Occipital lobe (tissue), 2 donors: Measurements from ENCODE around the gene KIF26A. TPM values are rescaled to one million over a fixed set of nuclear protein-coding genes. Genes with fewer than 3 reads are reported as not detected.
"Not testable (repeated sequence)": the region's sequence is repeated elsewhere in the genome, so short reads cannot be mapped to it uniquely, and the experiment has no call there.

Experiments
- DNase-seq: peaks from one replicate; lab custom pipeline; 2025; lab: John Stamatoyannopoulos, UW
- total RNA-seq: library from RNA; depleted of rRNA; stranded (reverse); fragments of >200 nt; gene quantifications from one replicate; pipeline ENCODE4 v1.2.3, GENCODE V29; 2014

The KIF26A gene
- total RNA-seq, 1 donor from 2014 or later = 13.1 TPM

DNA sequence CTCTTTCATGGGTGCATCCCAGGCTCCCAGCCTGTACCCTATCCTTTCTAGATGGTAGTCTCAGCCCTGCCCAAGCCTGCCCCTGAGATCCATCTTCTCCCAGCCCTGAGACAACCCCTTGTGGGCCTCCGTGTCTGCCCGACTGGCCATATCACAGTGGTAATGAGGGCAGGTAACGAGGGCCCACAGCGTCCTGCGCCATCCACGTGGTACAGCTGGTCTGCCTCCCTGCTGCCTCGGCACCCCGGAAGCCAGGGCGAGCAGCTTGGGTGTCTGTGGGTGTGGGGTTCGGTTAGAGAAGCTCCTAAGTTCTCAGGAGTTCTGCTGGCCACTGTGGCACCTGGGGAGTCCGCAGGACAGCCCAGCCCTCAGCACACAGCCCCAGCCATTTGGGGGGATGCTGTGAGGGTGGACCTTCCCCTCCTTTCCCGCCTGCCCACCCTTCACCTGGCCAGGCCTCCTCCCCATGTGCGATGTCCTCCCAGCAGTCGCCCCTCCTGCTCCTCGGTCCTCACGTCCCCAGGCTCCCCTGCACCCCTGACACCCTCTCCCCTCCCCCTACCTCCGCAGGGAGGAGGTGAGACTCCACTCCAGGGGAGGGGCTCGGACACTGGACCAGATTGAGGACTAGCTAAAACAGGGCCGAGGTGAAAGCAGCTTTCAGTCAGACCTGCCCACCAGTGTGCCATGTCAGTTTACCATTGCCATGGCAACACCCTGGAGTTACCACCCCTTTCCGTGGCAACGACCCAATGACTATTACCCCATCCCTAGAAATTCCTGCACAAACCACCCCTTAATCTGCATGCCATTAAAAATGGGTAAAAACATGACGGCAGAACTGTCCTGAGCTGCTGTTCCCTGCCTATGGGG is 69.0 kb downstream of the KIF26A start:
- DNase-seq = no peak

DNA sequence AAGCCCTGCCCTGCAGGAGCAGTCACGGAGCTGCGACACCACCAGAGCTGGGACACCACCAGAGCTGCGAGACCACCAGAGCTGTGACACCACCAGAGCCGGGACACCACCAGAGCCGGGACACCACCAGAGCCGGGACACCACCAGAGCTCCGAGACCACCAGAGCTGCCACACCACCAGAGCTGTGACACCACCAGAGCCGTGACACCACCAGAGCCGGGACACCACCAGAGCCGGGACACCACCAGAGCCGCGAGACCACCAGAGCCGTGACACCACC is 69.6 kb downstream of the KIF26A start:
- not testable (repeated sequence) for DNase-seq

GRCh38 chr14:104208331-104208730 is 69.9 kb downstream of the KIF26A start:
- DNase-seq = not testable (repeated sequence)

DNA sequence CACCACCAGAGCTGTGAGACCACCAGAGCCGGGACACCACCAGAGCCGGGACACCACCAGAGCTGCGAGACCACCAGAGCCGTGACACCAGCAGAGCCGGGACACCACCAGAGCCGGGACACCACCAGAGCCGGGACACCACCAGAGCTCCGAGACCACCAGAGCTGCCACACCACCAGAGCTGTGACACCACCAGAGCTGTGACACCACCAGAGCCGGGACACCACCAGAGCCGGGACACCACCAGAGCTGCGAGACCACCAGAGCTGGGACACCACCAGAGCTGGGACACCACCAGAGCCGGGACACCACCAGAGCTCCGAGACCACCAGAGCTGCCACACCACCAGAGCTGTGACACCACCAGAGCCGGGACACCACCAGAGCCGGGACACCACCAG is 70.7 kb downstream of the KIF26A start:
- not testable (repeated sequence) for DNase-seq

GRCh38 chr14:104209985-104210816 is 71.8 kb downstream of the KIF26A start:
- DNase-seq = no peak

DNA sequence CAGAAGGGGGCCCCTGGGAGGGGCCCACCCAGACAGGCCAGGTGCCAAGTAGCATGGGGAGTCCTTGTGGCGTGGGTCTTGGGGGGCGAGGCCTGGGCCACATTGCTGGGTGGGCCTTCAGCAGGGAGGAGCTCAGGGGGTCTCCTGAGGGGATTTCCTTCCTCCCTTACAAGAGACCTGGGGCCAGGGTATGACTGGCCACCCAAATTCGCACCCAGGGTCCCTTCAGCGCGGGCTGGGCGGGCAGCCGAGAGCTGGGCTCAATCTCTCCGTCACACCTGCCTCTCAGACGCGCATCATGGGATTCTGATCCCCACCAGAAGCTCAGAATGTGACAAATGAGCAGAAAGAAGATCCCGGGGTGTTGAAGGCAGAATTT is 72.4 kb downstream of the KIF26A start:
- DNase-seq = no peak

DNA sequence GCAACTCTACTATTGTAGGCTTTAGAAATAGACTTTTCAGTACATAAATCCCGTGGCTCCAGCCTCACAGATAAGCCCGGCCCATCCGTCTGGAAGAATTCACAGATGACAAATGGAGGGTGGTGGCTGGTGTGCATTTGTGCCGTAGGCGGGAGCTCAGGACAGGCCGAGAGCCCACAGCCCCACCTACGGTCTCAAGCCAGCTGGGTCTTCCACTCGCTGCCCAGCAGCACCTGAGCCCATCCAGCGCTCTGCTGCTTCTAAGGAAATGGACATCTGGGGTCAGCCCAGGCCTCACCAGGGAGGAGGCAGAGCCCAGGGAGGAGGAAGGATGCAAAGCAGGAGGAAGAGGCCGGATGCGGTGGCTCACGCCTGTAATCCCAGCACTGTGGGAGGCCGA is 72.8 kb downstream of the KIF26A start:
- no peak for DNase-seq

DNA sequence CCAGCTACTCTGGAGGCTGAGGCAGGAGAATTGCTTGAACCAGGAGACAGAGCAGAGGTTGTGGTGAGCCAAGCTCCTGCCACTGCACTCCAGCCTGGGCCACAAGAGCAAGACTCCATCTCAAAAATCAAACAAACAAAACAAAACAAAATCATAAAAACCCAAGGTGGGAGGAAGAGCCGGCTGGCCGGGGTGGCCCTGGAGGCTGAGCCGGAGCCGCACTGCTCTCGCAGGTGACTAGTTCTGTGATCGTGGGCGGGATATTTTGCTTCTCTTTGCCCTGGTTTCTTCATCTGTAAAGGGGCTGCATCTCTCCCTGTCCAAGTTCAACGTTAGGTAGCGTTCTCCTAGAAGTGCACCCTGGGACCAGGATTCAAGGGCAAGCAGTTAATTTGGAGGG is 73.4 kb downstream of the KIF26A start:
- DNase-seq = no peak

GRCh38 chr14:104212206-104213095 is 74.1 kb downstream of the KIF26A start:
- DNase-seq = no peak

DNA sequence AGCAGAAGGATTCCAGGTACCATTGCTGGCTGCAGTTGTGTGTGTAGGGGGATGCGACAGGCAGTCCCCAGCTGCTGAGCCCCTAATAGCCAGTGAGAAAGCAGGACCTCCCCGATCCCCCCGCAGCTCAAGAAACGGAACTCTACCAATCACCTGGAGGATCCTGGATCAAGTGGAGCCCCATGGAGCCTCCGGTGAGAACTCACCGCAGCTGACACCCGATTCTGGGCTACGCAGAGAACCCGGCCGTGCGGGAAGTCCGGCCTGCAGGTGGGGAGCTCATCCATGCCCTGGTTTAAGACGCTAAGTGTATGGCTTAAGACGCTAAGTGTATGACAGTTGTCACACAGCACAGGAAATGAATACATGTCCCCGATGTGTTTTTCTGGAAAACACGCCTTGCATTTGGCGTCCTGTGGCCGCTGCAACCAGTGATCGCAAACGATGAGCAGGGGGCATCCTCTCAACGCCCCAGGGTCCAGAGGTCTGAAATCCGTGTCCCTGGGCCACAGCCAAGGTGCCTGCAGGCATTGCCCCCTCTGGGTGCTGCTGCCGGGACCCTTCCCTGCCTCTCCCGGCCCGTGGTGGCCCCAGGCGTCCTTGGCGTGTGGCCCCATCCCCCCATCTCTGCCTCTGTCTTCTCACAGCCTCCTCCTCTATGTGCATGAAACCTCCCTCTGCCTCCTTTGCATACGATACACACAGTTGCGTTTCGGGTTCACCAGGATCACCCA is 75.1 kb downstream of the KIF26A start:
- no peak for DNase-seq

DNA sequence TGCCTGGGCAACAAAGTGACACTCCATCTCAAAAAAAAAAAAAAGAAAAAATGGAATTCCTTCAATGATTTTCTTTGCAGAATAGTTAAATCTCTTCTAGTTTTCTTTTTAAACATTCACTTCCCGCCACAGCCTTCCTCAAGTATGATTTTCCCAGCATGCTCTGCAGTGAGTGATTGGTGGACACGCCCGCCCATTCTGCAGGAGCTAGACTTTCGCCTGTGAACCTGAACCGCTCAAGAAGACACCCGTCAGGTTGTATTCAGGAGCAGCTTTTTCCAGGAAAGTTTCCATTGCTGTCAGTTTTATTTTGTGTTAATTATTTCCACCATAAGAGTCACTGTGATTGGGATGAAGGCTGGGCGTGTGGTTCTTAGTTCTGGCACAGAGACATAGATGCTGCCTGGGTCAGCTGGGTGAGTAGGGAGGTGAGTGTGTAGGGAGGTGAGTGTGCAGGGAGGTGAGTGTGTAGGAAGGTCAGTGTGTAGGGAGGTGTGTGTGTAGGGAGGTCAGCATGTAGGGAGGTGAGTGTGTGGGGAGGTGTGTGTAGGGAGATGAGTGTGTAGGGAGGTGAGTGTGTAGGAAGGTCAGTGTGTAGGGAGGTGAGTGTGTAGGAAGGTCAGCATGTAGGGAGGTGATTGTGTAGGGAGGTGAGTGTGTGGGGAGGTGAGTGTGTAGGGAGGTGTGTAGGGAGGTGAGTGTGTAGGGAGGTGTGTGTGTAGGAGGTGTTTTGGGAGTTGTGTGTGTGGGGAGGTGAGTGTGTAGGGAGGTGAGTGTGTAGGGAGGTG is 76.2 kb downstream of the KIF26A start:
- DNase-seq = no peak

DNA sequence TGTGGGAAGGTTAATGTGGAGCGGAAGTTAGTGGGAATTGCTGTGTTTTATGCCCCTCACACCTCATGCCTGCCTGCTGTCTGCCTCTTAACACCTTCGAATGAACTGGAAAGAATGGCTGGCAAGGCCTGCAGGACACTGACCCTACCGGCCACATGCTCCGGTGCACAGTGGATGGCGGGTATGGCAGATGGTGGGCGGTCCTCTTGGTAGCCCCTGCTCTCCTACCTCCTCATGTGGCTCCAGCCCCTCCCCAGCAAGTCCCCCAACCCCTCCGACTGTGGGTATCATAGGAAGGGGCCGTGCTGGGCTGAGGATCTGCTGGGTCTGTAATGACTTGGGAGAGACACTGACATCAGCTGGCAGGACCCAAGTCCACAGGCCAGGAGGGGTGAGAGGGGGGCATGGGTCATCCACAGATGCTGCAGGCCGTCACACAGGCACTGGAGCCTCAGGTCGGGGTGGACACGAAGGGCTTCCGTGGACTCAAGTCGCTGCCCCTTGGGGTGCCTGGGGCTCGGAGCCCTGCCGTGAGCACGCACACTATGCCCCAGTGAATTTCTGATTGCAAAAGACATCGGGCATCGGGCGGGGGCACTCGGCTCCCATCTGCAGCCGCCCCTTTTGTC is 77.4 kb downstream of the KIF26A start:
- no peak for DNase-seq

DNA sequence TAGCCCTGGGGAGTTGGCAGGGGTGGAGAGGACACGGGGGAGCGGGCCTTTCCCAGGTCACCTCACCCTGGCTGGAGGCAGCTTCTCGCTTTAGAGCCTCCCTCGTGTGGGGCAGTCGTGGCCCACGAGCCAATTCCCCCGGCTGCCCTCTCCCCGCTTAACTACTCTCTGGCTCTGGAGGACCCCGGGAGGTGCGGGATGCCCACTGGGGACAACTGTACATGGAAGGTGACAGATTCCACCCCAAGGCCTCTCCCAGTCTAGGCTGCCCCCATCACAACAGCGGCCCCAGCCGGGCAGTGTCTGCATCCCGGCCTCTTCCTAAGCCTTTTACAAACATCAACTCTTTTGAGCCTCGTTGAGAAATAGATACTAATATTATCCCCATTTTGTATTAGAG is 78.1 kb downstream of the KIF26A start:
- DNase-seq = no peak

- DNase-seq = no peak
Measured at GRCh38 chr14:104217486-104218360, 79.3 kb downstream of the KIF26A start.

DNA sequence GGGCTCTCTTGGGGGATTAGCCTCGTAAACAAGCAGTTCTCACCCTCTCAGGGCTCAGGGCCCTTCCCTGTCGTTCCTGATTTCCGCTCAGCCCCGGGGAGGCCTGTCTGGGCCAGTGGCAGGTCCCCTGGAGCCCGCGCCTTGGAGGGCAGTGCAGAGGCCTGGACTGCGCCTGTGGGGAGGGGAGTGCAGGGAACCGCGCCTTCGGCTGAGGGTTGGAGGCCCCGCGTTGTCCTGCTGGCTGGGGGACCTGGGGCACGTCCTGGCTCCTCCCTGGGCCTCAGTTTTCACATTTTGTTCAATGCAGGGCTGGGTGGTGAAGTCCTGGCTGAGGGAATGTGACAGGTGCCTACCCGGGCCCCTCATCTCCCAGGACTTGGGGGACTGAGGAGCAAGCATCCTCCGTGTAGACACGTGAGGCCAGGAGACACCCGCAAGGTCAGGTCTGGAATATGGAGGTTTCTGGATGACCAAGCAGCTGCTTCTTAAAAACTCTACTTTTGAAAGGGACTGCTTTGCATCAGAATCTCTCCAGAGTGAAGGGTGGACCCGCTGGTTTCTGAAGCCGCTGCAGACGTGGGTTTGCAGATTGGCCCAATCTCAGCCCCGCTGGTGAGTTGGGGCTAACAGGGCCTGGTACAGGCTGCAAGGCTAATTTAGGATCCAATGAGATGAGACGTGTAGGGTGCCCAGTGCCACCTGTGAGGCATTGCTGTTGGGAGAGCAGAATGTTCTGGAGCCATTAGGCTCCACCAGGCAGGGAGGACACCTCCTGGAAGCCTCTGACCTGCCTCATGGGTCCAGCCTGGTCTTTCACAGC is 80.2 kb downstream of the KIF26A start:
- no peak for DNase-seq

DNA sequence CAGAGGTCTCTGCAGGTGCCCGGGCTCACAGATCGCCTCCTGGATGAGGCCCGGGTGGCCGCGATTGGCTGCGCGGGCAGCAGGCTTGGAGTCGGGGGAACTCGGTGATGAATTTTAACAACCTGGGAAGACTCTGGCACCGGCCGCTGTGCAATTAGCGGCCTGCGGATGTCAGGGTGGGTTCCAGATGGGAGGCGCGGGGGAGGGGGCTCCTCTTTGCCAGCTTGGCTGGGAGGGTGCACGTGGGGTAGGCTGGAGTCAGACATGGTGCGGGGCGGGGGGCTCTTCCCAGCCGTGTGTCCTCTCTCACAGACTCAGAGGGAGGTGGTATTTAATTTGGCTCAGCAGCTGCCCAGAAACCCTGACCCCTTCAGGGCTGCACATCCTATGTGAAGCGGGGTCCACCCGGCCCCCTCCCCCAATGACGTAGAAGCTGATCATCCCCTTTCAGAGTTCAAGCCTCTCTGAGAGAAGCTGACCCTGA is 81.4 kb downstream of the KIF26A start:
- DNase-seq = no peak

GRCh38 chr14:104220215-104221070 is 82.1 kb downstream of the KIF26A start:
- DNase-seq = no peak
